Dermis microvascular lymphatic vessel endothelial cell (primary cell): ENCODE results near the gene WHRN. TPM values are rescaled to one million over a fixed set of nuclear protein-coding genes. Genes with fewer than 3 reads are reported as not detected.

Source experiments
- DNase-seq, 2 donors: peaks; one replicate each; pipeline versions ENCODE4 v3.0.0 to v3.0.0-alpha.2; 2010; ENCODE audit warnings: low read depth in 2 of 2
- total RNA-seq: library from RNA; depleted of rRNA; stranded (reverse); fragments of >200 nt; gene quantifications from 2 replicates; pipeline ENCODE4 v1.2.1, GENCODE V29; 2014

The WHRN gene
- total RNA-seq, 1 donor from 2014 or later: 0.13 TPM

- no peak for DNase-seq
Observed at GRCh38 chr9:114492991-114493390, 12.3 kb downstream of the WHRN start.

GRCh38 chr9:114491430-114492003 lies 13.8 kb downstream of the WHRN start:
- DNase-seq: no peak

DNA sequence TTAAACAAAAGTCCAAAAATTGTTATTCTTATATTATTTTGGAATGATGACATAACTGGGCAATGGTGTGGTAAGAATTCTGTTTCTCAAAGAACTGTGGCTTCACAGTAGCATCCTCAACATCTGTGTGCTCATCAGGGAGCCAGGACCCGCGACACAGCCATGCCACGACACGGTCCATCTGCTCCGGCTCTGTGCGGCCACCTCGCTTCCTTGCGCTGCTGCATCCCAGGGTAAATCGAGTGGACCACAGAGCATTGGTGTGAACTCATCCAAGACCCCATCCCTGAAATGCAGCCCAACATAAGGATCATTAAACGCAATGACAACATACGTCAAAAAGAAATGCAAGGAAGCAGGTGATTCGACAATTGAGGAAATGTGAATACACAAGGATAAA lies 15.3 kb downstream of the WHRN start:
- no peak for DNase-seq

- no peak for DNase-seq
Observed at GRCh38 chr9:114488398-114489129, 16.7 kb downstream of the WHRN start.

DNA sequence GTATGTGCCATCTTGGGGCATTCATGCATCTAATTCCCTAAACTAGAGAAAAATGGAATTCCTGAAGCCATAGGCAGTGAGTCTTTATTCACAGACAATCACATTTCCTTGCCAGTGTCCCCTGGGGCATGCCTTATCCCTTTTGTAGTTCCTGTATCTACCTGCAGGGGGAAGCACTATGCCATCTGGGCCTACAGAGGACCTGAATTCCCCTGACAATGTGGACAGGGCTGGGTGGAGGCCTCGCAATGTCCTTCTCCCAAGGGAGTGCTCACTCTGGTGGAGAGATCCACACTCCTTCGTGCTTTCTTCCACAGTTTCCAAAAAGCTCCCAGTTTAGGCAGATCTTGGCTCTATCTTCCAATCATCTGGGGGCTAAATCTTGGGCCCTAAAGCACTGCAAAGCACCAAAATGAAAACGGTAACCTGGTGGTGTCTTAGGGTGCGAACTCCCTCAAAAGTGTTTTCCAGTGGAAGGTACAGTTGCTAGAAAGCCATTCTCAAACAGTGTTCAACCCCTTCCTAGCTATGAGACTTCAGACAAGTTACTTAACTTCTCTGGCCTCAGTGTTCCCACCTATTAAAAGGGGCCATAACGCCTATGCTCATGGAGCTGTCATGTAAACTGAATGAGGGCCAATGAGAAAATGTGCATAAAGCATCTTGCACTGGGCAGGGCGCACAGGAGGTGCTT lies 17.5 kb downstream of the WHRN start:
- DNase-seq: peak; percentile 51 to 74

DNA sequence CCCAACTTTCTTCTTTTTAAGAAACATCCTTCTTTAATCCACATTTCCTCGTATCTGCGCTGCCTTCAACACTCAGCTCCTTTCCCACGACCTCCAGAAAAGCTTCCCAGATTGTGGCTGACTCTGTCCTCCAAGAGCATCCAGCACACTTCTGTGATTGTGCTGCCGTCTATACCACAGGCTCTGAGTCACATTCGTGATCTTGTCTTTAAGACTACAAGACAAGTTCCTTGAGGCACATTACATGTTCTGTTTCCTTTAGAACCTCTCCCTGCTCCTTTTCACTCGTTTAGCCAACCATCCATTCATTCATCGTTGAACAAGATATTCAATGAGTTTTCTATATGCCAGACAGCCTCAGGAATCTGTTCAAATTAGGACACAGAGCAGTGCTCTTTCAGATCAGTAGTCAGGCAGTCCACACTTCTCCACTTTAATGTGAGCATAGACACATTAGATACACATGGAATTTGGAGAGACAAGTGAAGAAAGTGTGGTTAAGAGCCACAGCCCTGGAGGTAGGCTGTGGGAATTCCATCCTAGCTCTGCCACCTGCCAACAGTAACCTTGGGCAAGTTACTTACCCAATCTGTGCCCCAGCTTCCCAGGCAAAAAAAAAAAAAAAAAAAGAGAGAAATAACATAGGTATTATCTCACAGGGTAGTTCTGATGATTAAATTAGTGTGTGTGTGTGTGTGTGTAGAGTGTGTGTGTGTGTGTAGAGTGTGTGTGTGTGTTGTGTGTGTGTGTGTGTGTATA lies 18.9 kb downstream of the WHRN start:
- no peak for DNase-seq

DNA sequence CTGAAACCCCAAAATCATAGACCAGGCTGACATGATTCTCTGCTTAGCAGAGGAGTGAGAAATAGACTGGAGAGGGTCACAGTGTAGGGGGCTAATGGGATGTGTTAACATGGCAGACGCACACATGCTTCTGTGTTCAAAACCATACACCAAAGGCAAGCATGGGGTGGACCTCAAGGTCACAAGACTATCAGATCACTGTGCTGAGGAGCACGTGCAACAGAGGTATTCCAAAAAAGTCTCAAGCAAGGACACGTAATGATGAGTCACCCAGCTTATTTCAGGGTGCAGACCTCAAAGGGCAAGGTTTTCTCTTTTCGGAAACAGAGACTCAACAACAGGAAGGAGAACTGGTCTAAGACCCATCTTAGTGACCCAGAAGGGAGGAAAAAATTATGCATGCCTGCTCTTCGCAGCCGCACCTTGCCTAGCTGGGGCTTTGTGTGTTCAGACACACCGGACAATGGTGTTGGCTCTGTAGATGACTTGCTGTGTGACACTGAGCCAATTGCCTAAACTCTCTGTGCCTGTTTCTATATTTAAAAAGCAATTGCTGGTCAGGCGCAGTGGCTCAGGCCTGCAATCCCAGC lies 20.3 kb downstream of the WHRN start:
- peak in 1 of 2 donors; percentile 73 for DNase-seq

DNA sequence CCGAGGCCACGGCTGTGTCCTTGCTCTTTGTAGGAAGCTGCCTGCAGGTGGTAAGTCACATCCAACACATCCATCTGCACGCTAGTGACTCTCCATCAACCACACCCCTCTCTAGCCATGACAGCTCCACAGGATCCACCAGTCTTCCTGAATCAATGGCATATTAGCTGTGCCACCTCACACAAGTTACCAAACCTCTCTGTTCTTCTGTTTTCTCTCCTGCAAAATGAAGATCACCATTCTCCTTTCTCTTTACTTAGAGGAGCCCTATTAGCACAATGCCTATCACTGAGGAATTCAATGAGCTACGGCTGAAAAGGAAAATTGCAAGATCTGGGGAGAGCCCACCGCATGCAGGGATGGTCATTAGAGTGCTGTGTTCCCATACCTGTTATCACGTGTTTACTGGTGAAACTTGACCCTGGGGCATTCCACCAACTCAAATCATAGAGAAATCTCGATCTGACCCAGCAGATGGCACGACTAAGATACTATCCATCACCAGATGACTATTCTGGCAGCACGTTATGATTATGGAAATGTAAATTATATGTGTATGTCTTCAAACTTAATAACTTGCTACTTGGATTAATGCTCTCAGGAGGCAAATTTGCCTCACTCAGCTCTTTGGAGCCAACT lies 20.9 kb downstream of the WHRN start:
- no peak for DNase-seq

GRCh38 chr9:114483499-114483898 lies 21.8 kb downstream of the WHRN start:
- DNase-seq: no peak

- DNase-seq: no peak
Observed at GRCh38 chr9:114482593-114482992, 22.7 kb downstream of the WHRN start.

GRCh38 chr9:114481789-114482188 lies 23.5 kb downstream of the WHRN start:
- DNase-seq: no peak

DNA sequence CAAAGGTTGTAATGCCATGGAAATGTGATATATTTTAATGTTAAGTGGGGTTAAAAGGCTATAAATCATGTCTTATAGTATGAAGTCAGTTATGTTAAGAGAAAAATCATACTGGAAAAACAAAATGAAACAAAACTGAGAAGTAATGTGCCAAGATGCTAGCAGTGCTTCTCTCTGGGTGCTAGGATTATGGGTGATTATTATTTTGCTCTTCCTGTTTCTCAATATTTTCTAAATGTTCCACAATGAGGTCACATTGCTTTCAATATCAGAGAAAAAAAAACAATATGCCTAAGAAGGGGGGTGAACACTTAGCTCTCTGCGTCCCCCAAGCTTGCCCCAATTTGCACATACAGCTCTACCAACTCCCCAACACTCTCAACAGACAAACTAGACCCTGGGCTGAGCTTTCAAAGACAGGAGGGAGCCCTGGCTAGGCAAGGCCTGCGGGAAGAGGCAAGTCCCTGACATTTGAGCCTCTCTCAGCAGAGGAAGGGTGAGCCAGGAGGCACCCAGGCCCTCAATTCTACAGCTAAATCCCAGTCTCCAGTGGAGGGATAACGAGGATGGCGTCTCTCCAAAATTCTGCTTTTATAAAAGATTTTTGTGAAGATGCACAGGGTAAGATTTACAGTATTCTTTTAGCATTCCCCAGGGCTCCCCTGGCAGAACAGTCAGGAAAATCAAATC lies 24.4 kb downstream of the WHRN start:
- DNase-seq: no peak

DNA sequence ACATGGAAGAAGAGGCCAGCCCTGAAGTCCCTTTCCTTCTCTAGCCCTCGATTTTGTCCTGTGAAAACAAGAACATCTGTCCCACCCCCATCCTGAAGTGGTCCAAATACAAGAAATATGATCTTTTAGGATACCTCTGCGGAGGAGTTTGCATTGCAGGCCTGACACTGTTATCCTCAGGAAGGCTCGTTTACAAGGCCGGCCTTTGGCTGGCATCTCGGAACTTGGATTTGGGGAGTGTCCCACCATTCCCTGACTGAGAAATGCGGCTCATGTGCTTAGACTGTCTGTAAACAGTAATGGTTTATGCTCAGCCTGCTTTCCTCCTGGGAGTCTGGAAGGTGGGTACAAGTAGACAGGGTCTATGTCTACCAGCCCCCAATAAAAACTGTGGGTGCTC lies 26.4 kb downstream of the WHRN start:
- DNase-seq: no peak

DNA sequence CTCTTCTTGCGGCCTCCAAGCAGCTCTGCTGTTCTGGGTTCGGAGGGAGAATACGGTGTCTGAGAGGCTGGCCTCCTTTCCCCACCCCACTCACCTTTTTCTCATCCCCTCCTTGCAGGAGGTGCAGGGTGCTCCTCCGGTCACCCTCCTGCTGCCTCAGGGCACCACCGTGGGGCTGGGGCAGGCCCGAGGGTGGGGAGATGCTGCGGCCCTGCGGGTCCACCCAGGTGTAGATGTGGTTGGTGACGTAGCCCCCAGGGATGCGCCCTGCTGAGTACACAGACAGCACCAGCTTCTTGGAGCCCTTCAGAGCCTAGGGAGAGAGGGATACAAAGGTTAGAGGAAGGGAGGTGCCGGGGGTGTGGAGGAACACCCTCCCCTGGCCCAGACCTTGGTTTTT lies 26.8 kb downstream of the WHRN start:
- no peak for DNase-seq

- no peak for DNase-seq
Observed at GRCh38 chr9:114477642-114478041, 27.6 kb downstream of the WHRN start.

DNA sequence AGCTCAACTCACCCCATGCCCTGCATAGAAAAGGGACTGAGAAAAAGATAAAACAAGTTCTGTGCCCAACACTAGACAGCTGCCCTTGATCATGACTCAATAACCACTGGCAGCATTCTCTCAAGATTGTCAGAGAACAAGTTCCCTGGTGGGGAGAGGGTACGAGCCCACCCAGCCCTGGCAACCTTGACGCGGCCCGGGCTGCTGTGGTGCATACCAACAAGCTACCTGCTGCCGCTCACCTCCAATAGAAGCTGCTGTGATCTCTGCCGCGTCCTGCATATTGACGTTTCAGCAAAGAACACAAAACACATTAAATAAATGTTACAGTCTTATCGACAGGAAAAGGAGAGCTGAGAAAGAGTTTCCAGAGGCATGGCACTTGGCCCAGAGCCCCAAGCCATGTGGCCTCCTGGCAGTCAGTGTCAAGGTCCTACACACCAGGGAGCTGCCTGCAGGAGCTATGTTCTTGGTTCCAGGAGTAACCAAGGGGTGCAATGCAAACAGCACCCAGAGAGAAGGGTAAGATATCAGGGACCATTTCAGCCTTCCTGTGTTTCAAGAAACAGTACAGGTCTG lies 28.3 kb downstream of the WHRN start:
- no peak for DNase-seq

DNA sequence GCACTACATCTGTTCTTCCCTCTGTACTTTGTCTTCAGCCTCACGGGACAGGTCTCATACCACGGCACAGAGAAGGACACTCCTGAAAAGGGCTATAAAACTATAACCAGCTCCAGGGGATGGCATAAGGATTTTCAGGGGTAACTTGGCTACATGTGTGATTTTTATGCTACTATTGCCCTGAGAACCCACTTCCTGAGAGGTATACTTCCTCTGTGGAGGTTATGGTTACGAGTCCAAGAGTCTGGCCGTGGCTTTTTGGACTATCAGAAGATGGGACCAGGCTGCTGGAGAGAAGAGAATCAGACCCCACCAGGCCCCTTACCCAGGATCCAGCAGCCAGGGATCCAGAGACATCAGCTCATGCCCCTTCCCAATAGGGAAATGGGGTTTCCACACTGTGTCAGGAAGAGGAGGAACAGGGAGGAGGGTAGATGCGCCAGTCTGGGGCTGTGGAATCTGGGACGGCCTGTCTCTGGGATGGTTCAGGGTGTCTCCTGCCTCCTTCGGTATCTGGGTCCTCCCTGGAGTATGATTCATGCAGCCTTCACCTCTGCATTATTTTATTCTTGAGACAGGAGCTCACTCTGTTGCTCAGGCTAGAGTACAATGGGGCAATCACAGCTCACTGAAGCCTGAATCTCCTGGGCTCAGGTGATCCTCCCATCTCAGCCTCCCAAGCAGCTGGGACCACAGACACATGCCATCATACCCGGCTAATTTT lies 29.7 kb downstream of the WHRN start:
- no peak for DNase-seq

- DNase-seq: no peak
Observed at GRCh38 chr9:114474425-114474824, 30.8 kb downstream of the WHRN start.

DNA sequence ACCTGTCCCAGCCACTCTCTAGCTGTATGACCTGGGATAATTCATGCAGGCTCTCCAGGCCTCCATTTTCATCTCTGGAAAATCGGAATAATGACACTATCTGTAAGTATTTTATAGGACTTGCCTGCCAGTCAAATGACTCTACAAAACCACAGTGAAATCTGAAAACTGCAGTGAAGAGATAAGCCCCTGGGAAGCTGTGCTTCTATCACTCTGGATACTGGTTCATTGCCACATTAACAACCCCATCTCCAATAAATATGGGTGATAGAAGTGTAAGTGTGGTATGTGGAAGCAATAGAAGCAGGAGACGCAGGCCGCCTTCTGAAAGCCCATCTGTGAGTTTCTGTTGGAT lies 31.8 kb downstream of the WHRN start:
- no peak for DNase-seq
